CD4-positive, alpha-beta T cell treated with Interleukin-6 at 100 ng/mL for 8 hours (primary cell): ENCODE measurements around the gene TRIP12.
"Not testable (repeated sequence)": the region's sequence is repeated elsewhere in the genome, so short reads cannot be mapped to it uniquely, and the experiment has no call there.

Source experiments
- DNase-seq: peaks from one replicate; pipeline ENCODE4 v3.0.0-alpha.2; 2020; ENCODE audit warnings: mixed read lengths, low spot score

The TRIP12 gene

GRCh38 chr2:229874647-229875046, 47.2 kb downstream of the TRIP12 start:
- DNase-seq, result no peak

- no peak for DNase-seq
Measured at GRCh38 chr2:229873123-229873581, 48.7 kb downstream of the TRIP12 start.

GRCh38 chr2:229870903-229871656, 50.7 kb downstream of the TRIP12 start:
- no peak for DNase-seq

- no peak for DNase-seq
Measured at GRCh38 chr2:229869226-229869625, 52.6 kb downstream of the TRIP12 start.

- DNase-seq, result no peak
Measured at GRCh38 chr2:229868794-229869193, 53.0 kb downstream of the TRIP12 start.

- no peak for DNase-seq
Measured at GRCh38 chr2:229865033-229865432, 56.8 kb downstream of the TRIP12 start.

- no peak for DNase-seq
Measured at GRCh38 chr2:229861431-229861830, 60.4 kb downstream of the TRIP12 start.

- no peak for DNase-seq
Measured at GRCh38 chr2:229860334-229860733, 61.5 kb downstream of the TRIP12 start.

GRCh38 chr2:229858351-229858750, 63.5 kb downstream of the TRIP12 start:
- no peak for DNase-seq

- DNase-seq, result no peak
Measured at GRCh38 chr2:229857634-229858033, 64.2 kb downstream of the TRIP12 start.

GRCh38 chr2:229856413-229856812, 65.4 kb downstream of the TRIP12 start:
- no peak for DNase-seq

- DNase-seq, result no peak
Measured at GRCh38 chr2:229855116-229855515, 66.7 kb downstream of the TRIP12 start.

GRCh38 chr2:229852565-229852964, 69.2 kb downstream of the TRIP12 start:
- DNase-seq, result peak; percentile 71

- no peak for DNase-seq
Measured at GRCh38 chr2:229851870-229852269, 69.9 kb downstream of the TRIP12 start.

- DNase-seq, result not testable (repeated sequence)
Measured at GRCh38 chr2:229850355-229851275, 71.2 kb downstream of the TRIP12 start.

GRCh38 chr2:229849073-229849472, 72.7 kb downstream of the TRIP12 start:
- DNase-seq, result no peak

- no peak for DNase-seq
Measured at GRCh38 chr2:229843613-229844012, 78.2 kb downstream of the TRIP12 start.

- no peak for DNase-seq
Measured at GRCh38 chr2:229838729-229839128, 83.1 kb downstream of the TRIP12 start.

- no peak for DNase-seq
Measured at GRCh38 chr2:229836847-229837246, 85.0 kb downstream of the TRIP12 start.

GRCh38 chr2:229835596-229836283, 86.1 kb downstream of the TRIP12 start:
- peak; percentile 54 for DNase-seq

GRCh38 chr2:229834368-229834767, 87.4 kb downstream of the TRIP12 start:
- not testable (repeated sequence) for DNase-seq

GRCh38 chr2:229832510-229832898, 89.3 kb downstream of the TRIP12 start:
- DNase-seq, result peak; percentile 6
